Suppressor macrophage treated with lipopolysaccharide for 4 hours (primary cell): ENCODE measurements around the gene ZXDC.

Experiments used
- DNase-seq: peaks from one replicate; pipeline ENCODE4 v3.0.0-alpha.2; 2020

ZXDC gene

GRCh38 chr3:126389112-126389793 lies 86.4 kb downstream of the ZXDC start:
- peak; percentile 97 for DNase-seq
